OCI-LY3 (cell line): ENCODE results near the gene PTPRD.

ENCODE experiments used
- H2AFZ ChIP-seq: fragments of 200-600, 300-600 bp; shearing (Covaris generic); 2 replicates; pipeline ENCODE4 v1.6.0; 2014; ENCODE audit warnings: antibody characterized with exemption, low read depth, low read length
- H3K27ac ChIP-seq: fragments of 200-600, 300-600 bp; sonication (generic); 2 replicates; pipeline ENCODE4 v1.5.1; 2014; ENCODE audit warnings: mild to moderate bottlenecking, low read length, moderate library complexity, mixed read lengths
- H3K27me3 ChIP-seq: fragments of 200-600, 300-600 bp; sonication (generic); 2 replicates; pipeline ENCODE4 v1.6.1; 2014; ENCODE audit warnings: low read depth, low read length, mixed read lengths
- H3K36me3 ChIP-seq: fragments of 200-600, 300-600 bp; sonication (generic); replicated peaks from 2 replicates; pipeline ENCODE3; 2014; ENCODE audit warnings: low read depth, low read length, mixed read lengths
- H3K4me1 ChIP-seq: fragments of 300-600, 200-600 bp; sonication (generic); 2 replicates; pipeline ENCODE4 v1.6.1; 2014; ENCODE audit warnings: low read length, mixed read lengths
- H3K4me2 ChIP-seq: fragments of 200-600, 300-600 bp; sonication (generic); 2 replicates; pipeline ENCODE4 v1.6.1; 2014; ENCODE audit warnings: low read length, mixed read lengths
- H3K4me3 ChIP-seq: fragments of 300-600, 200-600 bp; sonication (generic); 2 replicates; pipeline ENCODE4 v1.5.1; 2014; ENCODE audit warnings: antibody characterized with exemption, mild to moderate bottlenecking, low read length, moderate library complexity
- H3K79me2 ChIP-seq: fragments of 300-600, 200-600 bp; shearing (Covaris generic); 2 replicates; pipeline ENCODE4 v1.6.1; 2014; ENCODE audit warnings: mild to moderate bottlenecking, low read length, mixed read lengths
- H3K9ac ChIP-seq: fragments of 300-600, 200-600 bp; shearing (Covaris generic); 2 replicates; pipeline ENCODE4 v1.6.0; 2014; ENCODE audit warnings: mild to moderate bottlenecking, low read length, moderate library complexity
- H3K9me3 ChIP-seq: fragments of 200-600, 300-600 bp; shearing (Covaris generic); 2 replicates; pipeline ENCODE4 v1.6.1; 2014; ENCODE audit warnings: low read length, mixed read lengths; ENCODE audit not compliant: insufficient read depth
- H4K20me1 ChIP-seq: fragments of 200-600, 300-600 bp; sonication (generic); 2 replicates; pipeline ENCODE4 v1.6.1; 2016; ENCODE audit warnings: low read length, mixed read lengths; ENCODE audit not compliant: insufficient read depth
- CTCF ChIP-seq: fragments of 200-600, 300-600 bp; sonication (generic); IDR thresholded peaks from 2 replicates; pipeline ENCODE4 v1.5.1; 2014; ENCODE audit warnings: antibody characterized with exemption, low read length, low read depth
- EZH2phosphoT487 ChIP-seq: fragments of 200-600 bp; shearing (Covaris generic); IDR thresholded peaks from 2 replicates; pipeline ENCODE4 v1.6.1; 2018; ENCODE audit warnings: antibody characterized with exemption, mixed run types, low read depth

The PTPRD gene

GRCh38 chr9:8668751-8669150 lies 1944.1 kb downstream of the PTPRD start:
- H3K4me2 ChIP-seq: no peak overlapping the region
- no peak overlapping the region for H3K9ac ChIP-seq
- H3K27ac ChIP-seq: no peak overlapping the region
- H3K9me3 ChIP-seq: no peaks in the 10 kb centered on the region
- H2AFZ ChIP-seq: no peak overlapping the region
- no peaks in the 10 kb centered on the region for H3K79me2 ChIP-seq
- no peaks in the 10 kb centered on the region for H3K4me1 ChIP-seq
- no peak for TF ChIP-seq CTCF
- TF ChIP-seq EZH2phosphoT487: no peak
- H3K36me3 ChIP-seq: no peaks in the 10 kb centered on the region
- no peaks in the 10 kb centered on the region for H3K27me3 ChIP-seq
- H4K20me1 ChIP-seq: no peaks in the 10 kb centered on the region
- H3K4me3 ChIP-seq: no peak overlapping the region

DNA sequence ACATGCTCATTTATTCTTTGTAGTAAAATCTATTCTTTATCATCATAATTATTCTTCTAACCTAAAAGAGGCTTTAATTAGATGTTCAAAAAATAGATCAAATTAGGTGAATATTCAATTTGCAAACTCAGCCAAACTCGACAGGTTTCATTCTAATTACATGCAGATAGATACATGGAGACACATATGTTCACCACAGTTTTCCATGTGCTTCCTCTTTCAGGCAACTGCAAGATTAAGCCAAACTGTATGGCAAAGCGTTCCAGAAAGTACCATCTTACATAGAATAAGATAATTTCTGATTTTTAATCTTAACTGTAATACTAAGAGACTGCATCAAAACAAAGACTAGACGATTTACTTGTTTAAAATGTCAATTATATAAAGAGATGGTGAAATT lies 1944.6 kb downstream of the PTPRD start:
- H3K9ac ChIP-seq: no peak overlapping the region
- H3K36me3 ChIP-seq: no peaks in the 10 kb centered on the region
- H3K79me2 ChIP-seq: no peaks in the 10 kb centered on the region
- no peak overlapping the region for H3K27ac ChIP-seq
- TF ChIP-seq CTCF: no peak
- TF ChIP-seq EZH2phosphoT487: no peak
- H4K20me1 ChIP-seq: no peaks in the 10 kb centered on the region
- H3K27me3 ChIP-seq: no peaks in the 10 kb centered on the region
- H3K4me1 ChIP-seq: no peaks in the 10 kb centered on the region
- no peak overlapping the region for H2AFZ ChIP-seq
- no peak overlapping the region for H3K4me2 ChIP-seq
- H3K4me3 ChIP-seq: no peak overlapping the region
- no peaks in the 10 kb centered on the region for H3K9me3 ChIP-seq

GRCh38 chr9:8666060-8666459 lies 1946.7 kb downstream of the PTPRD start:
- Histone ChIP-seq H3K9ac (no peak overlapping the region), H3K4me2 (no peak overlapping the region), H3K4me3 (no peak overlapping the region), H3K4me1 (no peaks in the 10 kb centered on the region), H3K79me2 (no peaks in the 10 kb centered on the region), H2AFZ (no peak overlapping the region), H3K27ac (no peak overlapping the region), H3K36me3 (no peaks in the 10 kb centered on the region), H4K20me1 (no peaks in the 10 kb centered on the region), H3K27me3 (no peaks in the 10 kb centered on the region), H3K9me3 (no peaks in the 10 kb centered on the region)
- TF ChIP-seq EZH2phosphoT487: no peak
- no peak for TF ChIP-seq CTCF

DNA sequence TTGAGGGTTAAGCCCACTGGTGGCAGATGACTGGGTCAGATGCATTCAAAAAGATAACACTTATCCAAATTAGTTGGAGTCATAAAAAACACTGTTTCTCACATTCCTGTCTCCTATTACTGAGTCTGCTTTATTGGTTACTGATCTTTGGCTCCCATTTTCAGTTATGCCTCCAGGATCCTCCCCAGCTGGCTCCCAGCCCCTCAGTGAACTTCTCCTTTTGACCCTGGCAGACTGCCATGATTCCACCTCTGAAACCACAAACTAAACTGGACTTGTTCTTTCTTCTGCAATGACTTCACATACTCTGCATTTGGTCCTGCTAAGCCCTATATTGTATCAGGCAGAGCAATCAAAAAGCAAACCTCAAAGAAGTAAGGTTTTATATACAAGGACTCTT lies 1952.4 kb downstream of the PTPRD start:
- Histone ChIP-seq H3K4me1 (no peaks in the 10 kb centered on the region), H3K79me2 (no peaks in the 10 kb centered on the region), H3K9me3 (no peaks in the 10 kb centered on the region), H3K27me3 (no peaks in the 10 kb centered on the region), H2AFZ (no peak overlapping the region), H3K36me3 (no peaks in the 10 kb centered on the region), H3K27ac (no peak overlapping the region), H3K4me2 (no peak overlapping the region), H3K4me3 (no peak overlapping the region), H4K20me1 (no peaks in the 10 kb centered on the region), H3K9ac (no peak overlapping the region)
- TF ChIP-seq EZH2phosphoT487 (no peak), CTCF (no peak)
